ENCODE measurements around the gene ANTXR1.

The ANTXR1 gene

GRCh38 chr2:69013142-69013839 lies at the start of gene ANTXR1:
Gene ANTXR1, plus strand, starts transcription at chr2:69013179. Its CDS starts 321 bp downstream, at chr2:69013500.
- in situ Hi-C loops (cut with MboI; ENCODE audit: low sequenced_read_pairs) = no loop called here

DNA sequence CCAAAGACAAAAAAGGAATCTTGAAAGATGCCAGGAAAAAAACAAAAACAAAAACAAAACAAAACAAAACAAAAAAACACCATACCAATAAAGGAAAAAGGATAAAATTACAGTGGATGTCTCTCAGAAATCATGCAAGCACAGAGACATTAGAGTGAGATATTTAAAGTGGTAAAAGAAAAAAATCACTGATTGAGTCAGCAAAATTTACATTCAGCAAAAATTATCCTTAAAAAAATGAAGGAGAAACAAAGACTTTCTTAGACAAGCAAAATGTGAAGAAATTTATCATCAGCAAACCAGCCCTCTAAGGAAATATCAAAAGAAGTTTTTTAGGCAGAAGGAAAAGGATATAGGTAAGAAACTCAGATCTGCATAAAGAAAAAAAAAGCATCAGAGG lies 48.7 kb upstream of the ANTXR1 start:
- in situ Hi-C loops (cut with MboI; ENCODE audit: low sequenced_read_pairs) = no loop called here

GRCh38 chr2:68968221-68968620 lies 44.8 kb upstream of the ANTXR1 start:
- in situ Hi-C loops (cut with MboI; ENCODE audit: low sequenced_read_pairs) = no loop called here

DNA sequence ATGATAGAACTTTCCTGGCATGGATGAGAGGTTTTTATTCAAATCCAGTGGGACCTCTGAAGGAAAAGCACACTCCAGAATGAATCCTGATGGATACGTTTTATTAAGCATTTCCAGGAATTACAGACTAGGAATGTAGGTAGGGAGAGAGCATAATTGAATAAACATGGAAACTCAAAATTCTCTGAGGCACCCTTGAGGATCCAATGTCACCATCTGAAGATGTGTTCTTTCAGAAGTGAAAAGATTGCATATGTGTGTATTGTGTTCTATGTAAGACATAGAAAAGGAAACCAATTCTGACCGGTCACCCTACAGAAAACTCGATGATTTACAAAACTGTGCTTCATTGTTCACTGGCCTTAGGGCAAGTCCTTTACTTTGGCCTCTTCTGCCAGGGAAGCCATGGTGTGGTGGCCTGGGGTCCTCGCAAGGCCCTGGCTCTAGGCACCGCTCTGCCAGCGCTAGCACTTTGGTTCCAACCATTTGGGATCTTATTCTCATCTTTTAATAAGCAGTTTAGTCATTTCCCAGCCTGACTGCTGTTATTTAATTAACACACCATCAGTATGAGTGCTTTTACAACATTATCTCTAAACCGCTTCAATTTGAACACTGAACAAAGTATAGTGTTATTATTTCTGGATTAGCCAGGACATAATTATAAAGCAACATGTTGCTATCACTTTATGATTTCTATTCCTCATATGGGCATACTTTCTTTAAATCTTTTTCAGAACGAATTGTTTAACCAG lies 43.1 kb upstream of the ANTXR1 start:
- in situ Hi-C loops (cut with MboI; ENCODE audit: low sequenced_read_pairs) = no loop called here

DNA sequence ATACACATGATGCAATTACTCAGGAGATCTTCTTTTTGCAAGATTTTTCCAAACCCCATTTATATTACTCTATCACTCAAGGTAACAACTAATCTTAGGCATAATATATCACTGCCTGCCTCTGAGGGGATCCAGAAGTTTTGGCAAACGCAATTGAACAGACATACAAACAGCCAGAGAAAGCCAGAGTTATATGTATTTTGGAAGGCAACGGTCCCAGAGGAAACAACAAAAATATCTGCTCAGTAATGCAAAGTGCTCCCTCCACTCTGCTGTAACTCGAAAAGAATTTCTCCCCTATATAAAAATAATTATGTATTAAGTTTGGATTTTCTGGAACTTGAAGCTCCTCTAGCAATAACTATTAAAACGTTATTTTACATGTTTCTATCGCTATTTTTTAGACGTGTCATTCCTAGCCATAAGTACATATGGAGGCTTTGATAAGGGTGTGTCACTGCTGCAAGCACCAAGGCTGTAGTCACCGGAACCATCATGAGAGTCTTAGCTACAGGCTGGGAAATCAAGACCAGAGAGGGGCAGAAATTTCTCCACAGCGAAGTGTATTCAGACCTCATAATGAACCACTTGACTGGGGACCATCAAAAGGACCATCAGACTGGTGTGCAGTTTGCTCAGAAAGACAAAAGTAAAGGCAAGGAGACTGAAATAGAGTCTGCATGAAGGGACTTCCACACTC lies 42.3 kb upstream of the ANTXR1 start:
- in situ Hi-C loops (cut with MboI; ENCODE audit: low sequenced_read_pairs) = no loop called here

DNA sequence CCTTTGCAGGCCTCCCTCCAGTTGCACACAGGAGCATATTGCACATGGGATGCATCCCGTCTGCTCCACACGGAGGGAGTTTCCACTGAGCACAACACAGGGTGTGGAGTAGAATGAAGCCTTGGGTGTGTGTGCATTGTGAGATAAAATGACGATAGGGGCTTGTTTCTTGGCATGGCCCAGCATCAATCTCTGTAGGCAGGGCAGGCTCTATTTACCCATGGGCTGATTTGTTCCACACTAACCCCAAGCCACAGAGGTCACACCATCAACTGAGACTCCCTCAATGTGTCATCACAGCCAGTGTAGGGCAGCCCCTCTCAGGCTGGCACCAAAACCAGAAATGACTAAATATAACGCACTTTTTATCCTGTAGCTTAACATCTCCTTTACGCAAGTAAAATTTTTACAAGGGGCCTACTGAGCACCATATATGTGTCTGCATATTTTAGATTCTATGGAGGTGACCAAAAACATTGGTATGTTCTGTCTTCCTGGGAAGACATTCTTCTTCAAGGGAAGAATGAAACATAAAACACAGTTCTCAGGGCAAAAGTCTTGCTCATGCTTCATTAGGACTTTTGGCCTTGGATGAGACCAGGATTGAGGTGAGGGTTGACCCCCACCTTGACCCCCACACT lies 41.3 kb upstream of the ANTXR1 start:
- in situ Hi-C loops (cut with MboI; ENCODE audit: low sequenced_read_pairs) = no loop called here

DNA sequence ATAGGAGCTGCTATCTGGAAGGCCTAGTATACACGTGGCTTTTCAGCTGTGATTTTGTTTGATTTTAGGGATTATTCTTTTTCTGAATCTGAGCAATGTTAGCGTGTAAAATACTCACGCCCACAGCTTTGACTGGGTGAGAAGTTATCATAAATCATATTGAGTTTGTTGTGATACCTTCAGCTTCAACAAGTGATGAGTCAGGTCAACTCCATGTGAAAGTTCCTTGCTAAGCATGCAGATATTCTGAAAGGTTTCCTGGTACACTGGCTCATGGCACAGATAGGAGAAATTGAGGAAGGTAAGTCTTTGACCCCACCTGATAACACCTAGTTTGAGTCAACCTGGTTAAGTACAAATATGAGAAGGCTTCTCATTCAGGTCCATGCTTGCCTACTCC lies 38.7 kb upstream of the ANTXR1 start, which contains the start of gene GKN1:
TSS of gene GKN1 (plus strand) at position 386 of the 400 bp plus-strand sequence. CDS start 42 bp downstream, outside the sequence.
- in situ Hi-C loops (cut with MboI; ENCODE audit: low sequenced_read_pairs) = no loop called here

DNA sequence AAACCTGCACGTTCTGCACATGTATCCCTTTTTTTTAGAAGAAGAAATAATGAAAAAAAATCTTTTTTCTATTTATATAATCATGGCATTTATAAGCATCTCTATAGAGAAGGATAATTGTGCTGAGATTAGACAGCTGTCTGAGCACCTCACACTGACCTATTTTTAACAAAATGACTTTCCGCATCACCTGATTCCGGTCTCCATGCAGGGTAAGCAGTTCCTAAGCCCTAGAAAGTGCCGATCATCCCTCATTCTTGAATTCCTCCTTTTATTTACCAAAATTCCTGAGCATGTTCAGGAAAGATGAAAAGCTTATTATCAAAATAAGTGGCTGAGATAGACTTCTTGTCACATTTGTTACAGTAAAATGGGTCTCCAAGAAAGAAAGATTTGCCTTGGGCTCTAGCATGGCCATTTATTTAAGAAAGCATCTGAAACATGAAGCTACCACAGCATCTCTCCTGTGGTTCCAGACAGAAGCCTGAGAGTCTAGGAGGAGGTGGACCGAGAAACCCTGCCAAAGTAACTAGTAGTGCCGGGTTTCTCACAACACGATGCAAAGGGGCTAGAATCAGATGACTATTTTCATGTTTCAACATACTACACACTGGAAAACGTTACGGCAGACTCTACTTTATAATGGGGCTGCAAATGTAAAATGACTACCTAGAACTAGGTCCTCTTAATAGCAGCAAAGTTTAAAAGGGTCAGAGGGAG lies 37.9 kb upstream of the ANTXR1 start:
- in situ Hi-C loops (cut with MboI; ENCODE audit: low sequenced_read_pairs) = no loop called here

DNA sequence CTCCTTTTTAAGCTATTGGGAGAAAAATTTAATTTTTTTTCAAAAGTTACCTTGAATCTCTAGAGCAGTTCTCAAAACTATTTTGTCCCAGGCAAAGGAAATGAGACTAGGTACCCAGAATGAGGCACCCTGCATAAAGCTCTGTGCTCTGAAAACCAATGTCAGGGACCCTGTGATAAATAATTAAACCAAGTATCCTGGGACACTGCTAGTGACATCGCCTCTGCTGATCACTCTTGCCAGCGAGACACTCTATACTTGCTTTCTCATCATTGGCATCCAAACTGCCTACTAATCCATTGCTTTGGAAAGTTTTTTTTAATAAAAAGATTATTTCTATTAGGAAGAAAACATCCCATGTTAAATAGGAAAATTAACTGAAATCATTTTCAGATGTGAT lies 37.1 kb upstream of the ANTXR1 start:
- in situ Hi-C loops (cut with MboI; ENCODE audit: low sequenced_read_pairs) = no loop called here

- in situ Hi-C loops (cut with MboI; ENCODE audit: low sequenced_read_pairs) = no loop called here
These were observed 35.5 kb upstream of the ANTXR1 start for GRCh38 chr2:68977453-68977852.

- in situ Hi-C loops (cut with MboI; ENCODE audit: low sequenced_read_pairs) = no loop called here
These were observed 34.9 kb upstream of the ANTXR1 start for GRCh38 chr2:68978098-68978497.

- in situ Hi-C loops (cut with MboI; ENCODE audit: low sequenced_read_pairs) = no loop called here
These were observed 32.0 kb upstream of the ANTXR1 start for GRCh38 chr2:68980956-68981355.

GRCh38 chr2:68987021-68987503 lies 25.9 kb upstream of the ANTXR1 start:
- in situ Hi-C loops (cut with MboI; ENCODE audit: low sequenced_read_pairs) = no loop called here

DNA sequence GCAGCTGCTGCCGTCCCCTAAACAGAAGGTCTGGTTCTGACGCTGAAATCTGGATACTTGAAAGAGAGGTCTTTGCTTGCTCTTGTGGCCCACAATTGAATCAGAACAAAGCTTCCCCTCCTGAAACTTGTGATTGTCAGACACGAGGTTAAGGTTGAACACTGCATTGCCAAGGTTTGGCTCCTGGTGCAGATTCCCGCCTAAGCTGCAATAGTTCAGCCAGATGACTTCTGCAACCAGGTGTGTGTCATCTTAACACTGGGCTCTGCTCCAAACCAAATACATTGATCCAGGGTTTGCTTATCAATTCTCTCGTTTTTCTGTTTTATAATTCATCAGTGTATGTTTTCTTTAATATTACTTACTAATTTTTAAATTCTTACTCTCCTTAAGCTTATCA lies 23.9 kb upstream of the ANTXR1 start:
- in situ Hi-C loops (cut with MboI; ENCODE audit: low sequenced_read_pairs) = no loop called here

GRCh38 chr2:68992341-68992740 lies 20.6 kb upstream of the ANTXR1 start:
- in situ Hi-C loops (cut with MboI; ENCODE audit: low sequenced_read_pairs) = no loop called here

DNA sequence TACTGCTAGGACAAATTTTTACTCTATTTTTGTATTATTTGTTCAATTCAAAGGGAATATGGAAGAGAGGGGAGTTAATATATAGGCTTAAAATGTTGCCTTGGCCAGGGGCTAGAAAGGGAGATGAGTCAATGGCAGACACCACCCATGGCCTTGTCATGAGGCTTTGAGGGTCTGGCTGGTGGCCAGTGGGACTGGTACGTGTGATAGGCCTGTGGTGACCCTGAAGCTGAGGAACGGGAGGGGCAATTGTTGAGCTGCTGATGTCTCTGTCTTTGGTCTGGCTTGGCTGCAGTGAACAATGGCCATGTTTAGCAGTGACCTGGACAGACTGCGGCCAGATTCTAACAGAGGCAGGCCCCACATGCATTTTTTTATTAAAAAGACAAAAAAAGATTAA lies 20.0 kb upstream of the ANTXR1 start:
- in situ Hi-C loops (cut with MboI; ENCODE audit: low sequenced_read_pairs) = no loop called here

GRCh38 chr2:68993660-68994059 lies 19.3 kb upstream of the ANTXR1 start:
- in situ Hi-C loops (cut with MboI; ENCODE audit: low sequenced_read_pairs) = no loop called here

DNA sequence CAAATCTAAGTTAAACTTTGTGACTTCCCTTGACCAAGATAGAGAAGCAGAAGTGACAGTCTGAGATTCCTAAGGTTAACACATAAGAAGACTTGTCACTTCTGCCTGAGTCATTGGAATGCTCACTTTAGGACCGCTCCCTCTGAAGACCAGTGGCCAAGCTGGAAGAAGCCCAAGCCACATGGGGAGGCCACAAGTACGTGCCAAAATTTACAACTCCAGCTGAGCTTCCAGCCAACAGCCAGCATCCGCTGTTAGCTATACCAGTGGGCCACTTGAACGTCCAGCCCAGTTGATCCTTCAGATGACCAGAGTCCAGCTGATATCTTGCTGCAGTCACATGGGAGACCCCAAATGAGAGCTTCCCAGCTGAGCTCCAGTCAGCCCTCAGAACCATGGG lies 18.1 kb upstream of the ANTXR1 start:
- in situ Hi-C loops (cut with MboI; ENCODE audit: low sequenced_read_pairs) = no loop called here

GRCh38 chr2:68995916-68996315 lies 17.1 kb upstream of the ANTXR1 start:
- in situ Hi-C loops (cut with MboI; ENCODE audit: low sequenced_read_pairs) = no loop called here

- in situ Hi-C loops (cut with MboI; ENCODE audit: low sequenced_read_pairs) = no loop called here
These were observed 15.6 kb upstream of the ANTXR1 start for GRCh38 chr2:68997401-68997800.
